Measurements from ENCODE around the gene MAPT. TPM values are rescaled to one million over a fixed set of nuclear protein-coding genes. Genes with fewer than 3 reads are reported as not detected.

MAPT gene
- total and polyA plus RNA-seq, 2 of the 13 experiments (the other 11 are each of a cell fraction or from before 2014, with no cell fraction given) = 2.1 to 2.8 TPM

GRCh38 chr17:45936610-45937009, 42.3 kb downstream of the MAPT start:
- no peaks in the 10 kb centered on the region for H3K9me3 ChIP-seq (ENCODE audit: low read length)
- peaks cover 56% of the 10 kb centered on the region for H3K4me1 ChIP-seq (ENCODE audit: insufficient read depth, low read length)
- no TSS peak for BruUV-seq (replicated peaks)
- peaks cover 24% of the 10 kb centered on the region for H3K79me2 ChIP-seq (ENCODE audit: insufficient read depth, low read length)
- ChIA-PET CTCF (ENCODE audit: low intra/inter-chr PET ratio, low total read pairs) (no interaction called here), POLR2A (interaction anchor here (1.0 to 4.8 kb wide), 6 partner anchors 8 to 77 kb away, joined by 3 to 61 read pairs (median 8); no protein-coding TSS in a partner anchor)
- in situ Hi-C loops (cut with HindIII; ENCODE audit: extremely low pct_ligation_motif_present, low pct_unique_long_range_greater_than_20kb) (loop anchor here (10.0 kb wide), 1 partner anchor 62 kb away; no protein-coding TSS in a partner anchor), intact Hi-C loops (cut with micrococcal nuclease; ENCODE audit: unreplicated experiment) (loop anchor here (1.0 kb wide), 1 partner anchor 13 kb away; no protein-coding TSS in a partner anchor)
- H3K27me3 ChIP-seq (ENCODE audit: control insufficient read depth in 1 of 2, insufficient read depth in 2 of 2, low read length in 2 of 2) = no peaks in the 10 kb centered on the region; a peak in 1 of 5 replicates
- H3K4me2 ChIP-seq (ENCODE audit: low read depth, low read length) = peak overlapping the region; percentile 88
- H3K27ac ChIP-seq (ENCODE audit: extremely low read length, insufficient read depth, low read length) = peak overlapping the region; percentile 92
- WGBS (ENCODE audit: low lambda C conversion rate) = 77% methylated on average over 4 of the region's 4 CpGs
- H3K36me3 ChIP-seq (replicated peaks in 1 of 2; ENCODE audit: control insufficient read depth in 1 of 2, insufficient read depth in 2 of 2, low read length in 2 of 2) = no peaks in the 10 kb centered on the region
- H3K9ac ChIP-seq (ENCODE audit: insufficient read depth, low read depth, low read length) = peak overlapping the region; percentile 71; the same call in 1 of the 2 replicates
- DNase-seq (ENCODE audit: low spot score) (no peak), ATAC-seq (peak; percentile 37), FAIRE-seq (no peak)
- no peaks in the 10 kb centered on the region for H4K20me1 ChIP-seq (ENCODE audit: insufficient read depth, low read length)
- 0 out of 6 replicates have a peak overlapping the region, but pooled peaks of 1 of the 3 experiments have one; percentile 2 for H3K4me3 ChIP-seq (replicated peaks in 1 of 3; ENCODE audit: insufficient read depth in 1 of 3, low read depth in 2 of 3, low read length in 3 of 3)
- H2AFZ ChIP-seq (ENCODE audit: low read length) = no peak overlapping the region
- TF ChIP-seq ZNF574 (CRISPR knock-in tag; IDR thresholded peaks at IDR 0.05) (0 out of 2 replicates have a peak, but pooled peaks have one; percentile 11), ZNF329 (CRISPR knock-in tag; IDR thresholded peaks at IDR 0.05; ENCODE audit: low read depth) (0 out of 2 replicates have a peak, but pooled peaks have one; percentile 19), ZSCAN29 (CRISPR knock-in tag; conservative IDR thresholded peaks at IDR 0.05) (no peak), SNAPC5 (CRISPR knock-in tag; IDR thresholded peaks at IDR 0.05; ENCODE audit: borderline replicate concordance) (peak; percentile 17; the same call in 1 of the 2 replicates), HOXA3 (CRISPR knock-in tag; IDR thresholded peaks at IDR 0.05) (no peak), HNF4A (CRISPR knock-in tag; IDR thresholded peaks at IDR 0.05) (peak; percentile 71), KLF13 (CRISPR knock-in tag; IDR thresholded peaks at IDR 0.05) (no peak), TIGD3 (CRISPR knock-in tag; IDR thresholded peaks at IDR 0.05; ENCODE audit: borderline replicate concordance) (0 out of 2 replicates have a peak, but pooled peaks have one; percentile 10), ZBTB42 (CRISPR knock-in tag; IDR thresholded peaks at IDR 0.05) (0 out of 2 replicates have a peak, but pooled peaks have one; percentile 10), SMYD3 (CRISPR knock-in tag; IDR thresholded peaks at IDR 0.05) (0 out of 2 replicates have a peak, but pooled peaks have one; percentile 41), ZNF318 (CRISPR knock-in tag; IDR thresholded peaks at IDR 0.05) (peak; percentile 28; the same call in 1 of the 2 replicates)

All from HepG2 (cell line).